T47D (cell line): ENCODE data around the gene CACNA1H.

Experiments
- DNase-seq, 2 experiments: peaks; one replicate each; pipeline versions ENCODE4 v3.0.0 to v3.0.0-alpha.2; 2011 to 2012; ENCODE audit warnings: low read depth in 1 of 2, low spot score in 1 of 2
- JUND ChIP-seq: IDR thresholded peaks from 2 replicates; pipeline ENCODE4 v1.6.1; 2012; ENCODE audit warnings: low read depth
- in situ Hi-C: cut with HindIII; loops from 2 replicates; pipeline ENCODE4 v1.10.0; 2016; ENCODE audit warnings: low sequenced_read_pairs, low pct_unique_long_range_greater_than_20kb

Gene CACNA1H

GRCh38 chr16:1151424-1152122, 1.3 kb upstream of the CACNA1H start:
- in situ Hi-C loops = no loop called here
- no peak for DNase-seq
- no peak for TF ChIP-seq JUND

GRCh38 chr16:1152123-1152638, 725 bp upstream of the CACNA1H start:
- DNase-seq = peak in 1 of 2 experiments; percentile 27
- TF ChIP-seq JUND = no peak
- in situ Hi-C loops = no loop called here

- DNase-seq = no peak
- in situ Hi-C loops = no loop called here
These were observed 714 bp downstream of the CACNA1H start for GRCh38 chr16:1153480-1154160.

GRCh38 chr16:1154291-1154886, 1.5 kb downstream of the CACNA1H start:
- no peak for TF ChIP-seq JUND
- in situ Hi-C loops = no loop called here
- DNase-seq = peak in 1 of 2 experiments; percentile 18

More at GRCh38 chr16:1153480-1154160, 714 bp downstream of the CACNA1H start:
- TF ChIP-seq JUND = no peak

- in situ Hi-C loops = no loop called here
- no peak for TF ChIP-seq JUND
- no peak for DNase-seq
These were observed 2.0 kb downstream of the CACNA1H start for GRCh38 chr16:1154887-1155331.

- in situ Hi-C loops = no loop called here
- DNase-seq = peak in 1 of 2 experiments; percentile 15
- TF ChIP-seq JUND = no peak
These were observed 2.6 kb downstream of the CACNA1H start for GRCh38 chr16:1155353-1156054.

- in situ Hi-C loops = no loop called here
- no peak for DNase-seq
- no peak for TF ChIP-seq JUND
These were observed 3.4 kb downstream of the CACNA1H start for GRCh38 chr16:1156055-1156982.

GRCh38 chr16:1156983-1157638, 4.2 kb downstream of the CACNA1H start:
- no peak for DNase-seq
- no peak for TF ChIP-seq JUND
- in situ Hi-C loops = no loop called here

GRCh38 chr16:1157639-1158455, 4.9 kb downstream of the CACNA1H start:
- TF ChIP-seq JUND = no peak
- in situ Hi-C loops = no loop called here
- DNase-seq = no peak
